Activated T-cell treated with anti-CD3 and anti-CD28 coated beads, Interleukin-2, amount 50 U/mL, for 24 hours (primary cell): ENCODE results near the gene ARMC2.
A peak's percentile ranks its signal among the peaks of the same experiment; 100 is the strongest.

Experiments
- DNase-seq: peaks from one replicate; pipeline ENCODE4 v3.0.0-alpha.2; 2020
- H3K27ac Mint-ChIP-seq: 2 replicates; pipeline ENCODE4 v1.8.0; 2020; ENCODE audit warnings: mild to moderate bottlenecking, mixed read lengths
- H3K27me3 Mint-ChIP-seq: 2 replicates; pipeline ENCODE4 v1.8.0; 2020; ENCODE audit warnings: mixed read lengths
- H3K36me3 Mint-ChIP-seq: 2 replicates; pipeline ENCODE4 v1.8.0; 2020; ENCODE audit warnings: low read depth, mixed read lengths
- H3K4me1 Mint-ChIP-seq: 2 replicates; pipeline ENCODE4 v1.8.0; 2020; ENCODE audit warnings: low read depth, mixed read lengths
- H3K4me3 Mint-ChIP-seq: 2 replicates; pipeline ENCODE4 v1.8.0; 2020; ENCODE audit warnings: mild to moderate bottlenecking, moderate library complexity, mixed read lengths
- H3K9me3 Mint-ChIP-seq: 2 replicates; pipeline ENCODE4 v1.8.0; 2020; ENCODE audit warnings: mixed read lengths

The ARMC2 gene

DNA sequence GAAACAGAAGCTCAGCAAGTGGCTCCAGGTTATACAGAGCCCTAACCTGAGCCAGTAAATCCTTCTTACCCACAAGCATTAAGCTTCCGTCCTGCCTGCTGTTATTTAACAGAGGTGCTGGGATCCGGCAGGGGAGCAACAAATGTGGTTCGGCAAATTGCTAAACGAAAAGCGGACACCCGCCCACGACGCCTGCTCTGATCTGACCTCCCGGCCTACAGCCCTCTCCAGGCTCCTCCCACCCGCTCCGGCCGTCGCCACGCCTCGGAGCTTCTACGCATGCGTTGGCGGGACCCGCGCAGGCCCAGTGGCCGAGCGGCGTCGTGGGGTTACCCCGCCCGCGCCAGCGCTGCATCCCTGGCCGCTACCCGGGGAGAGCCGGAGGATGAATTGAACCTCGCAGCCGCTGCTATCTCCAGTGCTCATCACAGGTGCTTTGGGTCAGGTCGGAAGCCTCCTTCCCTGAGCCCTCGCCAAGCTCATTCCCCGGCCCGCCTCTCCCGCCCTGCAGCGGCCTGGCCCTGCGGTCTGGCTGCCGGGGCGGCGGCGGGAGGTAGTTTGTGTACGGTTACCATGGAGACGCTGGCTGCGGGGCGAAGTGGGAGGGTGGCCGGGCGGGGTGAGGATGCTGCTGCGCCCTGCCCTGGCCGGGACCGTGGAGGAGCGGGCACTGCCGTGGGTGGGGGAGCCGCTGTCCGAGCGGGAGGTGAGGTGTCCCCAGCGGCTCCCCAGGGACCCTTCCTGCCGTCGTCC is at the start of gene ARMC2:
TSS of gene ARMC2 (plus strand) at position 307 of the 753 bp plus-strand sequence. CDS start 5,846 bp downstream, outside the sequence.
- H3K36me3 Mint-ChIP-seq, result peaks cover 3% of the 10 kb centered on the region
- H3K4me1 Mint-ChIP-seq, result peaks cover 37% of the 10 kb centered on the region

GRCh38 chr6:108798670-108799353 is 49.4 kb upstream of the ARMC2 start:
- Mint-ChIP-seq H3K4me3 (peak overlapping the region; percentile 11), H3K9me3 (no peaks in the 10 kb centered on the region), H3K36me3 (no peaks in the 10 kb centered on the region), H3K27ac (peak overlapping the region; percentile 76), H3K27me3 (no peaks in the 10 kb centered on the region), H3K4me1 (peaks cover 23% of the 10 kb centered on the region)
- DNase-seq, result peak; percentile 59

More for the DNA sequence above, at the start of gene ARMC2:
- peak within 1 kb of the TSS; percentile 87 for H3K27ac Mint-ChIP-seq
- no peaks in the 10 kb centered on the region for H3K9me3 Mint-ChIP-seq
- peak within 1 kb of the TSS; percentile 80 for H3K4me3 Mint-ChIP-seq
- peak; percentile 96 for DNase-seq
- H3K27me3 Mint-ChIP-seq, result peaks cover under 1% of the 10 kb centered on the region

GRCh38 chr6:108799354-108799717 is 48.9 kb upstream of the ARMC2 start:
- H3K27me3 Mint-ChIP-seq, result no peaks in the 10 kb centered on the region
- H3K36me3 Mint-ChIP-seq, result no peaks in the 10 kb centered on the region
- H3K4me1 Mint-ChIP-seq, result peaks cover 23% of the 10 kb centered on the region
- no peak overlapping the region for H3K4me3 Mint-ChIP-seq
- DNase-seq, result no peak
- no peaks in the 10 kb centered on the region for H3K9me3 Mint-ChIP-seq
- H3K27ac Mint-ChIP-seq, result no peak overlapping the region

DNA sequence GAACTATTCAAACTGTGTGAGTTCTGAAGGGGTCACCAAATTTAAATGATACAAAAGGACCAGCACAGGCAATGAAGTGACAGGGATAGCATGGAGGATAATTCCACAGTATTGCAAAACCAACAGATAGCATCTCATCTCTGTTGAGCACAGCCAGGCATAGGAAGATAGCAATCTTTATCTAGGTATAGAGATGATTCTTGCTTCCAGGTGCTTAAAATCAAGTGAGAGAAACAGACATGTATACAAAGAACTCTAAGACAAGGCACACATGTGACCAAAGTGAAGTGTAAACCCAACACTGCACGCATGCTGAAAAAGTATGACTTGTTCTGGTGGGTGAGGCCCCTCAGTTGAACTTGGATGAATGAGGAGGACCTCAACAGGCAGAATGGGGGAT is 48.4 kb upstream of the ARMC2 start:
- Mint-ChIP-seq H3K4me1 (peaks cover 23% of the 10 kb centered on the region), H3K27me3 (no peaks in the 10 kb centered on the region), H3K9me3 (no peaks in the 10 kb centered on the region), H3K4me3 (no peak overlapping the region), H3K36me3 (no peaks in the 10 kb centered on the region), H3K27ac (no peak overlapping the region)
- DNase-seq, result no peak

DNA sequence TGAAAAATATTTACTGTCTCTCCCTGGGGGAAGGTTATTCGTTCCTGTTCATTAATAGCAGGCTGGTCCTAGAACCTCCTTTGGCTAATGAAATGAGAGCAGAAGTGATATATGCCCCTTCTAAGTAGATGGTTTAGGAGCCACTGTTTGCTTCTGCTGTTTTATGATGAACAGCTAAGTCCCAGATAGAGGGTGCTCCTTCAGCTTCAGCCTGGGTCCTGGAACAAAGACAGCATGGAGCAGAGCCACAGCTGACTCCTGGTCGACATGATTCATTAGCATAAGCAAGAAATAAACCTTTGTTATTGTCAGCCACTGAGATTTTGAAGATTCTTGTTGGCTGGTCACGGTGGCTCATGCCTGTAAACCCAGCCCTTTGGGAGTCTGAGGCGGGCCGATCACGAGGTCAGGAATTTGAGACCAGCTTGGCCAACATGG is 47.8 kb upstream of the ARMC2 start:
- H3K9me3 Mint-ChIP-seq, result no peaks in the 10 kb centered on the region
- H3K4me1 Mint-ChIP-seq, result peaks cover 23% of the 10 kb centered on the region
- no peak for DNase-seq
- H3K27me3 Mint-ChIP-seq, result no peaks in the 10 kb centered on the region
- no peak overlapping the region for H3K4me3 Mint-ChIP-seq
- no peaks in the 10 kb centered on the region for H3K36me3 Mint-ChIP-seq
- H3K27ac Mint-ChIP-seq, result no peak overlapping the region

DNA sequence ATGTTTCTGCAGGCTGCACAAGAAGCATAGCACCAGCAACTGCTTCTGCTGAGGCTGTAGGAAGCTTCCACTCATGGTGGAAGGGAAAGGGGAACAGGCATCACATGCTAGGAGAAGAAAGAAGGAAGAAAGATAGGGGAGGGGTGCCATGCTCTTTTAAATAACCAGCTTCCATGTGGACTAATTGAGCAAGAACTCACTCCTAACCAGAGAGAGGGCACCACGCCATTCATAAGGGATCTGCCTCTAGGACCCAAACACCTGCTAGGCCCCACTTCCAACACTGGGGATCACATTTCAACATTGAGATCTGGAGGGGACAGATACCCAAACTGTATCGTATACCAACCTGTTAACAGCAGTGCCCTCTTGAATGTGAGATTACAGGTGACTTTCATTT is 46.9 kb upstream of the ARMC2 start:
- H3K4me1 Mint-ChIP-seq, result peaks cover 23% of the 10 kb centered on the region
- DNase-seq, result no peak
- H3K27ac Mint-ChIP-seq, result no peak overlapping the region
- H3K36me3 Mint-ChIP-seq, result no peaks in the 10 kb centered on the region
- H3K4me3 Mint-ChIP-seq, result no peak overlapping the region
- no peaks in the 10 kb centered on the region for H3K9me3 Mint-ChIP-seq
- H3K27me3 Mint-ChIP-seq, result no peaks in the 10 kb centered on the region

- no peak for DNase-seq
- no peak overlapping the region for H3K27ac Mint-ChIP-seq
- H3K4me3 Mint-ChIP-seq, result no peak overlapping the region
- H3K4me1 Mint-ChIP-seq, result peaks cover 5% of the 10 kb centered on the region
- no peaks in the 10 kb centered on the region for H3K27me3 Mint-ChIP-seq
- no peaks in the 10 kb centered on the region for H3K36me3 Mint-ChIP-seq
- H3K9me3 Mint-ChIP-seq, result no peaks in the 10 kb centered on the region
Measured at GRCh38 chr6:108803982-108804490, 44.2 kb upstream of the ARMC2 start.

GRCh38 chr6:108804956-108805355 is 43.3 kb upstream of the ARMC2 start:
- H3K27ac Mint-ChIP-seq, result no peak overlapping the region
- no peaks in the 10 kb centered on the region for H3K4me1 Mint-ChIP-seq
- H3K9me3 Mint-ChIP-seq, result no peaks in the 10 kb centered on the region
- H3K36me3 Mint-ChIP-seq, result no peaks in the 10 kb centered on the region
- no peak for DNase-seq
- no peak overlapping the region for H3K4me3 Mint-ChIP-seq
- no peaks in the 10 kb centered on the region for H3K27me3 Mint-ChIP-seq

GRCh38 chr6:108805611-108806167 is 42.5 kb upstream of the ARMC2 start:
- H3K4me3 Mint-ChIP-seq, result no peak overlapping the region
- H3K27ac Mint-ChIP-seq, result no peak overlapping the region
- H3K9me3 Mint-ChIP-seq, result no peaks in the 10 kb centered on the region
- DNase-seq, result no peak
- no peaks in the 10 kb centered on the region for H3K4me1 Mint-ChIP-seq
- no peaks in the 10 kb centered on the region for H3K27me3 Mint-ChIP-seq
- no peaks in the 10 kb centered on the region for H3K36me3 Mint-ChIP-seq

DNA sequence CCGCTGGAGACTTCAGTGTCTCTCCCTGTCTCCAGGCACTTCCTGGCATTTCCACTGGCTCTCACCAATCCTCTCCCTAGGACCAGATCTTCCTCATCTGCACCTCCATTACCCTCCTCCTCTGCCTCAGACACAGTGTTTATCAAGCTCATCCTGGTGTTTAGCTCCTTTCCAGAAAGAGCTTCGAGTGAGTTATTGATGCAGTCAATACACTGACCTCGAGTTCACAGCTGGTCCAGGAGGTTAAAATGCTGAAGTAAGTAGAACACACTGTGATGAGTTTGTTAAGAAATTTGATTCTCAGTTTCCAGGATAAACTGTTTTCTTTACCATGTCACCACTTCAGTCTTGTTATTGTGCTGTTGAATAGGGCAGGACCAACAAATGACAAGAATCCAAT is 42.1 kb upstream of the ARMC2 start:
- Mint-ChIP-seq H3K36me3 (no peaks in the 10 kb centered on the region), H3K27ac (no peak overlapping the region), H3K4me1 (no peaks in the 10 kb centered on the region), H3K9me3 (no peaks in the 10 kb centered on the region), H3K4me3 (no peak overlapping the region), H3K27me3 (no peaks in the 10 kb centered on the region)
- no peak for DNase-seq

- no peak overlapping the region for H3K4me3 Mint-ChIP-seq
- H3K27me3 Mint-ChIP-seq, result no peaks in the 10 kb centered on the region
- no peaks in the 10 kb centered on the region for H3K9me3 Mint-ChIP-seq
- H3K4me1 Mint-ChIP-seq, result no peaks in the 10 kb centered on the region
- H3K27ac Mint-ChIP-seq, result no peak overlapping the region
- H3K36me3 Mint-ChIP-seq, result no peaks in the 10 kb centered on the region
- DNase-seq, result no peak
Measured at GRCh38 chr6:108806665-108807064, 41.6 kb upstream of the ARMC2 start.

- Mint-ChIP-seq H3K36me3 (no peaks in the 10 kb centered on the region), H3K27me3 (no peaks in the 10 kb centered on the region), H3K4me1 (no peaks in the 10 kb centered on the region), H3K4me3 (no peak overlapping the region), H3K9me3 (no peaks in the 10 kb centered on the region), H3K27ac (no peak overlapping the region)
- no peak for DNase-seq
Measured at GRCh38 chr6:108807928-108808327, 40.3 kb upstream of the ARMC2 start.

- Mint-ChIP-seq H3K9me3 (no peaks in the 10 kb centered on the region), H3K27me3 (no peaks in the 10 kb centered on the region), H3K4me1 (no peaks in the 10 kb centered on the region), H3K27ac (no peak overlapping the region), H3K36me3 (no peaks in the 10 kb centered on the region), H3K4me3 (no peak overlapping the region)
- DNase-seq, result no peak
Measured at GRCh38 chr6:108809211-108809610, 39.0 kb upstream of the ARMC2 start.

DNA sequence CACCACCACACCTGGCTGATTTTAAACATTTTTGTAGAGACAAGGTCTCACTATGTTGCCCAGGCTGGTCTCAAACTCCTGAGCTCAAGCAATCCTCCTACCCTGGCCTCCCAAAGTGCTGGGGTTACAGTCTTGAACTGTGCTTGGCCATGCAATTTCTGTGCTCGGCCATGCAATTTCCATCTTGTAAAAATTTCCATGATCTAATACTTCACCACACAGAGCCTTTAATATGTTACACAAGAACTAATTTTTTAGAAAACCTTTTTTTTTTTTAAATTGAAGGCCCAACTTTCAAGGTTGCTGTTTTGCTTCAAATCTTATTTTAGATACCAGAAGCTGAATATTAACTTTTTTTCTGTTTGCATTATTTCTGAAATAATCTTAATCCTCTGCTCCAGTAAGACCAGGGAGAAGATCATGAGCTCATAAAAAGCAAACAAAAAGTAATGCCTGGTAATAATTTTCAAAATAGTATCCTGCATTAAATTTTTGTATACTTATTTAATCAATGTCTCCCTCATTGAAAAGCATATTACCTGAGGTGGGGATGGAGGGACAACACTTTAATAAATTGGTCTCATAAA is 38.1 kb upstream of the ARMC2 start:
- H3K27ac Mint-ChIP-seq, result no peak overlapping the region
- H3K4me1 Mint-ChIP-seq, result no peaks in the 10 kb centered on the region
- H3K9me3 Mint-ChIP-seq, result no peaks in the 10 kb centered on the region
- no peak for DNase-seq
- no peaks in the 10 kb centered on the region for H3K36me3 Mint-ChIP-seq
- H3K27me3 Mint-ChIP-seq, result no peaks in the 10 kb centered on the region
- H3K4me3 Mint-ChIP-seq, result no peak overlapping the region

GRCh38 chr6:108811490-108811889 is 36.7 kb upstream of the ARMC2 start:
- Mint-ChIP-seq H3K9me3 (peaks cover 2% of the 10 kb centered on the region), H3K4me1 (no peaks in the 10 kb centered on the region), H3K27ac (no peak overlapping the region), H3K4me3 (no peak overlapping the region), H3K27me3 (peaks cover 3% of the 10 kb centered on the region), H3K36me3 (no peaks in the 10 kb centered on the region)
- DNase-seq, result no peak
